Activated T-helper 1 cell treated with anti-CD3 and anti-CD28 coated beads, Interleukin-12 subunit alpha, Interleukin-12 subunit beta, Interleukin-2, Interleukin-4 antibody, amounts not matched to agents 30 ng/mL and 10 ng/mL and 1 ng/mL, durations not matched to agents 14 hours and 24 hours and 36 hours (primary cell): ENCODE results near the gene EPN1. TPM values are rescaled to one million over a fixed set of nuclear protein-coding genes. Genes with fewer than 3 reads are reported as not detected.

Source experiments
- DNase-seq: peaks from one replicate; pipeline ENCODE4 v3.0.0; 2021; ENCODE audit warnings: low spot score
- H3K27ac Mint-ChIP-seq: one replicate; pipeline ENCODE4 v1.8.0; 2021; ENCODE audit warnings: mild to moderate bottlenecking, mixed read lengths
- H3K27me3 Mint-ChIP-seq: one replicate; pipeline ENCODE4 v1.8.0; 2022; ENCODE audit warnings: mild to moderate bottlenecking, moderate library complexity, mixed read lengths; ENCODE audit not compliant: insufficient read depth
- H3K36me3 Mint-ChIP-seq: one replicate; pipeline ENCODE4 v1.8.0; 2021; ENCODE audit warnings: low read depth, mixed read lengths
- H3K4me1 Mint-ChIP-seq: one replicate; pipeline ENCODE4 v1.8.0; 2021; ENCODE audit warnings: low read depth, mixed read lengths
- H3K4me3 Mint-ChIP-seq: one replicate; pipeline ENCODE4 v1.8.0; 2021; ENCODE audit warnings: mild to moderate bottlenecking, moderate library complexity, mixed read lengths
- H3K9me3 Mint-ChIP-seq: one replicate; pipeline ENCODE4 v1.8.0; 2021; ENCODE audit warnings: mixed read lengths
- intact Hi-C: fragments of 100-400 bp; cut with micrococcal nuclease; formaldehyde crosslinking; loops from one replicate; pipeline ENCODE4 v1.15.1; 2024
- total RNA-seq: library from RNA; stranded (reverse); gene quantifications from 2 replicates; pipeline ENCODE4 v1.2.3, GENCODE V29; 2022

Gene EPN1
- total RNA-seq, 1 donor from 2014 or later: 48.3 TPM

DNA sequence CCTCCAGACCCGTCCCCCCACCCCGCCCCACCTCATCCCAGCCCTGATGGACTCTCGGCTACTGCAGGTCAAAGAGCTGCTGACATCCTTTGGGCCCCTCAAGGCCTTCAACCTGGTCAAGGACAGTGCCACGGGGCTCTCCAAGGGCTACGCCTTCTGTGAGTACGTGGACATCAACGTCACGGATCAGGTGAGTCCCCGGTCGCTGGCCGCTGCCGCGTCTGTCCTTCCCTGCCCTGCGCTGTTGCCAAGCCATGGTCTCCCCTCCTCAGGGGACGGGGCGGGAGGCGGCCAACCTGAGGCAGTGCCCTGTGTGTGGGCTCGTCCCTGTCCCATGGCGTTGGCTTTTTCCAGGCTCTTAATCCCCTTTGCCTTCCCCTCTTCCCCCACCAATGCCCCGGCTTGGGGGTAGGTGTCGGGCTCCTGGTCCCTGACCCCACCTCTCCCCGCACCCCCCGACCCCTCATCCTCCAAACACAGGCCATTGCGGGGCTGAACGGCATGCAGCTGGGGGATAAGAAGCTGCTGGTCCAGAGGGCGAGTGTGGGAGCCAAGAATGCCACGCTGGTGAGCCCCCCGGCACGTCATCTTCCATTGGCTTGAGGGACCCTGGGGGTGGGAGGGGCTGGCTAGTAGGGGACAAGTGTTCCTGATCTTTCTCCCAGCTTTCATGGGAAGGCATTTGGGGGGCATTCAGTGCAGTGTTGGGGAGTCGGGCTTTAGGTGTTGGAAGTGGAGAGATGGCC, 6.2 kb upstream of the EPN1 start:
- peaks cover 10% of the 10 kb centered on the region for H3K4me1 Mint-ChIP-seq
- no peak overlapping the region for H3K27ac Mint-ChIP-seq
- intact Hi-C loops: no loop called here
- no peak overlapping the region for H3K4me3 Mint-ChIP-seq
- no peaks in the 10 kb centered on the region for H3K9me3 Mint-ChIP-seq
- peaks cover 51% of the 10 kb centered on the region for H3K36me3 Mint-ChIP-seq
- no peak for DNase-seq
- H3K27me3 Mint-ChIP-seq: no peaks in the 10 kb centered on the region

DNA sequence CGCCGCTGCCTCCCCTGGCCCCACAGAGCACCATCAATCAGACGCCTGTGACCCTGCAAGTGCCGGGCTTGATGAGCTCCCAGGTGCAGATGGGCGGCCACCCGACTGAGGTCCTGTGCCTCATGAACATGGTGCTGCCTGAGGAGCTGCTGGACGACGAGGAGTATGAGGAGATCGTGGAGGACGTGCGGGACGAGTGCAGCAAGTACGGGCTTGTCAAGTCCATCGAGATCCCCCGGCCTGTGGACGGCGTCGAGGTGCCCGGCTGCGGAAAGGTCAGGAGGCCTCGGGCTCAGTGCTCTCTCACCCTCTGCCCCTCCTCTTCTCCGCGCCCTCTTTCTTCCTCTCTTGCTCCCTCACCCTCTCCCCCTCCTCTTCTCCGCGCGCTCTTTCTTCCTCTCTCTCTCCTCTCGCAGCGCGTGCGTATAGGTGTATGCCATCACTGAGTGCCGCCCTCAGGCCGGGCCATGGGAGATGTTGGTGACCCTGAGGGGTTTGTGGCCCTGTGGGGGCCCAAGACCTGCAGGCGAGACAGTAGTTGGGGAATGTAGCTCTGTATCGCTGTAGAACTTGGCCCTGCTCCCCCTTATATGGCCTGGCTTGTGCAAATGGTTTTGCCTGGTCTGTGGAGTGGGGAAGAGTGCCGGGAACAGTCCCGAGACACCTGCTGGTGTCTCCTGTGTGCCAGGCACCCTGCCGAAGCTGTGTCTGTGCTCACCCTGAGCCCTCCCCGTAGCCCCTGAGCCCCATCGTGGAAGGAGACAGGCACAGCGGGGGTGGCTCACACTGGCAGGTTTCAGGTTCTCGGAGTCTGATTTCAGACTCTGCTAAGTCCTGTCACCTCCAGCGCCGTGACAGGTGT, 5.4 kb upstream of the EPN1 start:
- intact Hi-C loops: no loop called here
- no peaks in the 10 kb centered on the region for H3K9me3 Mint-ChIP-seq
- H3K36me3 Mint-ChIP-seq: peaks cover 49% of the 10 kb centered on the region
- no peaks in the 10 kb centered on the region for H3K27me3 Mint-ChIP-seq
- no peak for DNase-seq
- peaks cover 14% of the 10 kb centered on the region for H3K4me1 Mint-ChIP-seq
- H3K4me3 Mint-ChIP-seq: no peak overlapping the region
- H3K27ac Mint-ChIP-seq: no peak overlapping the region

DNA sequence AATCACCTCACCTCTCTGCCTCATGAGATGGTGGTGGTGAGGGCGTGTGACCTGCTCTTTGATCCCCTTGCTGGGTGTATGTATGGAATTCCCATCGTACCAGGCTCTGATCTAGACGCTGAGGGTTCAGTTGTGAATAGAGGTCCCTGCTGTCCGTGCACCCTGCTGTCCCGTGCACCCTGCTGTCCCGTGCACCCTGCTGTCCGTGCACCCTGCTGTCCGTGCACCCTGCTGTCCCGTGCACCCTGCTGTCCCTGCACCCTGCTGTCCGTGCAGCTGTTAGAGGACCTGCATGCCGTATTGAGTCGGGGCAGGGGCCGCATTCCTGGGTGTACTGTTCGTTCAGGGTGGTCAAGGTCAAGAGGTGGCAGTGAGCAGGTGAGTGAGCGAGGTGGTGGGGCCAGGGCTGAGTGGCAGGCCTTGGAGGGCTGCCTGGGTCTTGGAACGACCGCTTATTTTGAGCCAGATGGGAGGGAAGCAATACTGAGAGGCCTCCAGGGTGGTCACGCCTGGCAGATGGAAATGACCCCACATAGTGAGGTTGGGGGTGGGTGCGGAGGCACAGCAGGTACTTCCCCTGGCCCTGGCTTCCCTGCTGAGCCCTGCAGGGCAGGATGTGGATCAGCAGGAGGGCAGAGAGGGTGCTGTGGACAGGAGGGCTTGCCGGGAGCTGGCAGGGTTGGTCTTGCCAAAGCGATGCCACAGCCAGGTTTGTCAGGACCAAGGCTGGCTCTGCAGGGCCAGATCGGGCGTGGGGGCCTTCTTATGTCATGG, 4.6 kb upstream of the EPN1 start:
- peaks cover 46% of the 10 kb centered on the region for H3K36me3 Mint-ChIP-seq
- no peaks in the 10 kb centered on the region for H3K9me3 Mint-ChIP-seq
- intact Hi-C loops: no loop called here
- no peak overlapping the region for H3K4me3 Mint-ChIP-seq
- peaks cover 15% of the 10 kb centered on the region for H3K4me1 Mint-ChIP-seq
- peak overlapping the region; percentile 18 for H3K27ac Mint-ChIP-seq
- DNase-seq: no peak
- no peaks in the 10 kb centered on the region for H3K27me3 Mint-ChIP-seq

DNA sequence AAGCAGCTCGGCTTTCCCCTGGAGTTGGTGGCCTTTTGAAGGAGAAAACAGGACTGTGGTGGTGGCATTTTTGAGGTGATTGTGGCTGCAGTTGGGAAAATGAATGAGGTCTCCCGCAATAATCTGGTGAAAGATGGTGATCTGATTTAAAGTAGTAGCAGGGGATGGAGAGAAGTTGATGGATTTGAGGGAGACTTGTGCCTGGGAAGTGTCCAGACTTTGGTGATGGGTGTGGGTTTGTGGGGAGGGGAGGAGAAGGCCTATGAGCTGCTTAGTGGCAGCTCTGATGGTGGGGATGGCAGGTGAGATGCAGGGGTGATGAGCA, 4.0 kb upstream of the EPN1 start:
- no peaks in the 10 kb centered on the region for H3K9me3 Mint-ChIP-seq
- intact Hi-C loops: no loop called here
- H3K27ac Mint-ChIP-seq: peak overlapping the region; percentile 45
- peaks cover 48% of the 10 kb centered on the region for H3K36me3 Mint-ChIP-seq
- peaks cover 20% of the 10 kb centered on the region for H3K4me1 Mint-ChIP-seq
- no peaks in the 10 kb centered on the region for H3K27me3 Mint-ChIP-seq
- H3K4me3 Mint-ChIP-seq: no peak overlapping the region
- no peak for DNase-seq

DNA sequence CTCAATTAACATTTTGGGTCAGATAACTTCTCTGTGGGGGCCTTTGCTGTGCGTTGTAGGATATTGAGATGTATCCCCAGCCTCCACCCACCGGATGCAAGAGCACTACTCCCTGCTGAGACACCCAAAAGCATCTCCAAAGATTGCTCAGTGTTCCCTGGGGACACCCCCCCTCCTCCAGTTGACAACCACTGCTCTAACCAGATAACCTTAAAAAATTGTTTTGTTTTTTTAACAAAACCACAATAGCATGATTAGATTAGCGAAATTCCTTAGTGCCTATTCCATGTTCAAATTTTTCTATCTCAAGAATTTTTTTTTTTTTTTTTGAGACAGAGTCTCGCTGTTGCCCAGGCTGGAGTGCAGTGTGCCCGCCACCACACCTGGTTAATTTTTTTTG, 2.6 kb upstream of the EPN1 start:
- H3K27me3 Mint-ChIP-seq: no peaks in the 10 kb centered on the region
- H3K9me3 Mint-ChIP-seq: no peaks in the 10 kb centered on the region
- intact Hi-C loops: no loop called here
- peaks cover 42% of the 10 kb centered on the region for H3K36me3 Mint-ChIP-seq
- H3K27ac Mint-ChIP-seq: no peak overlapping the region
- H3K4me3 Mint-ChIP-seq: no peak overlapping the region
- DNase-seq: no peak
- H3K4me1 Mint-ChIP-seq: peaks cover 34% of the 10 kb centered on the region

DNA sequence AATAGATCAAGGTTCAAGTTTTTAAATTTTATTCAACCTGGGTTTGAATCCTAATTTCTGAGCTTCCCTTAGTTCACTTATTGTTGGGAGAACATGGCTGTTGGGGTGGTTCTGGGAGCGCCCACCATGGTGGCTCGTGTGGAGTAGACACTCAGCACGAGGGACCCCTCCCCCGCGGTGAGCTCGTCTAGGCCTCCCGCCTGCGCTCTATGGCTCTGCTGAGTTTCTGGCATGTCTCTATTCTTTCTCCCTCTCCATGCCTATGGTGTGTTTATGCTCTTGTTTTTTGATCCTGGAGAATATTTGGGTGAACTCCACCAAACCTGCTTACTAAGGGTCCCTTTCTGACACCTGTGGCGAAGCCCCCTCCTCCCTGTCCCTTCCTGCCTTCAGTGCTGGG, 1.6 kb upstream of the EPN1 start:
- Mint-ChIP-seq H3K27me3 (no peaks in the 10 kb centered on the region), H3K4me1 (peaks cover 41% of the 10 kb centered on the region), H3K27ac (peak overlapping the region; percentile 72), H3K4me3 (no peak overlapping the region), H3K9me3 (no peaks in the 10 kb centered on the region), H3K36me3 (peaks cover 43% of the 10 kb centered on the region)
- intact Hi-C loops: no loop called here
- no peak for DNase-seq

DNA sequence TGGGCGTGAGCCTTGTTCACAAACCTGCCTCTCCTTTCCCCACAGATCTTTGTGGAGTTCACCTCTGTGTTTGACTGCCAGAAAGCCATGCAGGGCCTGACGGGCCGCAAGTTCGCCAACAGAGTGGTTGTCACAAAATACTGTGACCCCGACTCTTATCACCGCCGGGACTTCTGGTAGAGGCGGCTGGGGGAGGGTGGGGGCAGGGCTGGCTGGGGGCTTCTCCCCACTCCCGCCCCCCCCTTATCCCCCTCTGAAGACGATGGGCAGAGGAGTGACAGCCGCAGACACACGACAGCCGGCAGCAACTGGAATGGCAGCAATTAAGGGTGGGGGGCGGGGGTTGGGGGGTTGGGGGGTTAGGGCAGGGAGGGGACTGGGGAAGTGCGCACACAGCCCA, 1.1 kb upstream of the EPN1 start:
- peak overlapping the region; percentile 72 for H3K27ac Mint-ChIP-seq
- no peak overlapping the region for H3K4me3 Mint-ChIP-seq
- no peaks in the 10 kb centered on the region for H3K9me3 Mint-ChIP-seq
- DNase-seq: no peak
- H3K27me3 Mint-ChIP-seq: no peaks in the 10 kb centered on the region
- intact Hi-C loops: loop anchor here (2.0 kb wide), 1 partner anchor 39 kb away; no protein-coding TSS in a partner anchor
- H3K36me3 Mint-ChIP-seq: peaks cover 47% of the 10 kb centered on the region
- H3K4me1 Mint-ChIP-seq: peaks cover 41% of the 10 kb centered on the region

DNA sequence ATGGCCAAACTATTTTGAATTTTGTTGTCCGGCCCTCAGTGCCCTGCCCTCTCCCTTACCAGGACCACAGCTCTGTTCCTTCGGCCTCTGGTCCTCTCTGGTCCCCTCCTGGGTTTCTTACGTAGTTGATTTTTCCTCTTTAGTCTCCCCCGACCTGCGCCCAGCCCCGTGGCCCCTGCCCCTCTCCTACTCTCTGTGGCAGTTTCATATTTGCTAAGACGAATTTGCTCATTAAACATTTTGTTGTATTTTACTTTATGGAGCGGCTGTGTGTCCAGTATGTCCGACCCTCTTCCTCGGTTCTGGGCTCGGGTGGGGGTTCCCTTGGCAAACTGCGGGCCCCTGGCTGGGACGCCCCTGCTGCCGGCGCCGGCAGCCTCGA, 576 bp upstream of the EPN1 start:
- Mint-ChIP-seq H3K4me1 (peaks cover 42% of the 10 kb centered on the region), H3K27ac (peak overlapping the region; percentile 73), H3K9me3 (no peaks in the 10 kb centered on the region), H3K4me3 (peak overlapping the region; percentile 40), H3K36me3 (peaks cover 47% of the 10 kb centered on the region), H3K27me3 (no peaks in the 10 kb centered on the region)
- DNase-seq: no peak
- intact Hi-C loops: loop anchor here (2.0 kb wide), 1 partner anchor 40 kb away; no protein-coding TSS in a partner anchor

DNA sequence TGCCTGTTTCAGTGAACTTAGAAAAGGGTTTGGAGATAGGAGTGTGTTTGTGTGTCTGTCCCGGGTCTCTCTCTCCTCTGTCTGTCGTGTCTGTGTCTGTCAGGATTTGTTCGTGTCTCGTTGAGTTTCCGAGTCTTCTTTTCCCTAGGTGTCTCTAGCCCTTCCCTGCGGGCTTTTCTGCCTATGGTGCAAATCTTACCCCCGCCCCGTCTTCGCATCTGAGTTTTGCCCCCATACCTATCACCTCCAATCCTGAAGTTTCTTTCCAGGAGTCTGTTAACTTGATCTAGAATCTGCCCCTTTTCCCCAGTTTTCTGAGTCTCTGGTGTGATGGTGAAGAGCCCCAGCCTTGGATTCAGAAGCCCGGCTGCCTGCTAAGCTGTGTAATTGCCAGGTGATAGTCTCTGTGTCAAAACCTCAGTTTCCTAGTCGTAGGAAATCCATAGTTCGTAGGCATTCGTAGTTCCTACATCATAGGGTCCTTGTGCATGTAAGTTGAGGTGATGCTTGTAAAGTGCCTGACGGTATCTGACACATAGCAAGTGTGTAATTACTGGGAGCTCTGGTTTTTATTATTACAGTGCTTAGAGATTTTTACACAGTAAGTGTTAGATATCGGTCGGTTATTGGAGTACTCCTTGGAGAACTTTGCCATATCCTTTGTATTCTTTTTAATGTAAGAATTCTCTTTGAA, 782 bp downstream of the EPN1 start:
- peak overlapping the region; percentile 95 for H3K27ac Mint-ChIP-seq
- peaks cover 46% of the 10 kb centered on the region for H3K4me1 Mint-ChIP-seq
- H3K27me3 Mint-ChIP-seq: no peaks in the 10 kb centered on the region
- H3K9me3 Mint-ChIP-seq: no peaks in the 10 kb centered on the region
- intact Hi-C loops: loop anchor here (1.0 to 5.0 kb wide), 7 partner anchors 21 to 670 kb away; partner anchors contain the start of genes U2AF2, ZNF444, ZNF581 and ZNF787
- no peak for DNase-seq
- peaks cover 44% of the 10 kb centered on the region for H3K36me3 Mint-ChIP-seq
- H3K4me3 Mint-ChIP-seq: peak overlapping the region; percentile 98

DNA sequence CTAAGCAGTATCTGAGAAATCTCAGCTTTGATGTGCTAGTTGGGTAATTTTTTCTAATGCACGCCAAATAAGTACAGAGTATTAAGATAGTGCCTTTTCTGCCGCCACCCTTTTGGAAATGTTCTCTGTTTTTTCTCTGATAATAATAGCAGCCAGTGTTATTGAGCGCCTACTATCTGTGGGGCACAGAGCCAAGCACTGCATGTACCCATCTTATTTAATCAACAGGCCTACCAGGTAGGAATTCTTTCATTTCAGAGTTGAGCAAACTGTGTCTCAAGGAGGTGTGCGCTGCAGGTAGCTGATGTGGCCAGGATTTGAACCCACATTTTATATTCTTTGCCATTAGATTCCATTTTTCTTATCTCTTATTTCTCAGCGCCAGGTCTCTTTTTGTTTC, 1.4 kb downstream of the EPN1 start:
- no peak for DNase-seq
- intact Hi-C loops: loop anchor here (5.0 kb wide), 1 partner anchor 446 kb away; the partner anchor contains the start of gene ZNF787
- Mint-ChIP-seq H3K4me3 (peak overlapping the region; percentile 98), H3K27ac (peak overlapping the region; percentile 18), H3K27me3 (no peaks in the 10 kb centered on the region), H3K9me3 (no peaks in the 10 kb centered on the region), H3K36me3 (peaks cover 41% of the 10 kb centered on the region), H3K4me1 (peaks cover 40% of the 10 kb centered on the region)

DNA sequence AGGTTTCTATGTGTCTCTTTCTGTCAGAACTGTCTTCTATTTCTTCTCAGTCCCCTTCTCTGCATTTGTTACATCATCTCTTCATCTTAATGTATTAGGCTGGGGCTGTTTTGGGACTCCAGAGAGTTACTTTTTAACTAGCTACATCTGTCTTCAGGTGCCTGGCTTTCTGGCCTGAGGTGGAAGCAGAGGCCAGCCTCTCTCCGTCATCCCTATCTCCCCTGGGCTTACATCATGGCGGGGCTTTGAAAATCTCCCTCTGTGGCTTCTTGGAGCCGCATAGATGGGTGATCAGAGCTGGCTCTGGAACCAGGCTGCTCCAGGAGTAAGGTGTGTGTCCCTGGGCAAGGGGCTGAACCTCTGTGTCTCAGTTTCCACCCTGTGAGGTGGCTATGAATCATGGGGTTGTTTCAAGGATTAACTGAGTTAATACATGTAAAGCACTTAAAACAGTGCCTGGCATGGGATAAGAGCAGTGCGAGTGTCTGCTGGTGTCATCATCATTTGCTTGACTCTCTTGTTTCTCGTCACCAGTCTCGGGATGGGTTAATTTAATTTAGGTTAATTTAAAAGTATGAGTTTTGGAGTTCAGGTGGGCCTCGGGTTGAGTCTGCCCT, 2.0 kb downstream of the EPN1 start:
- intact Hi-C loops: loop anchor here (5.0 kb wide), 1 partner anchor 445 kb away; the partner anchor contains the start of gene ZNF787
- H3K4me1 Mint-ChIP-seq: peaks cover 37% of the 10 kb centered on the region
- H3K9me3 Mint-ChIP-seq: no peaks in the 10 kb centered on the region

DNA sequence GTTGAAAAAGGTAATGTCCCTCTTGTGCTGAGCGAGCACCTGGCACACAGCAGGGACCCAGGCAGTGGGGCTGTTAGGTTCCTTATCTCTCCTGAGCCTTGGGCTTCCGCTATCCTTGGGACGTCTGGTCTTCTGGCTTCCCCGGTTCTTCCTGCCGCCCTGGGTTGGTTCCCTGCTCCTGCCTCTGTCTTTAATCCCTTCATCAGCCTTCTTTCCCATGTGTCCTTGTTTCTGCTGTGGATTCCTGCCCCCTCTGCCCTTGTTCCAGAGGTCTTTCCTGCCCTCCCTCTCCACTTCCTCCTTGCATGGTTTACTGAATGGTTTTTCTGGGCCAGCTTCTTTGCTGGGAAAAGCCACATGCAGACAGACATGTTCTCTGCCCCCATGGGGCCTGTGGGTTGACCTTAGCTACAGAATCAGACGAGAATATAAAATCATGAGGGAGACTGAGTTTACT, 2.6 kb downstream of the EPN1 start:
- Mint-ChIP-seq H3K9me3 (no peaks in the 10 kb centered on the region), H3K4me1 (peaks cover 37% of the 10 kb centered on the region), H3K27me3 (no peaks in the 10 kb centered on the region), H3K36me3 (peaks cover 40% of the 10 kb centered on the region), H3K4me3 (peak overlapping the region; percentile 60), H3K27ac (peak overlapping the region; percentile 67)
- no peak for DNase-seq
- intact Hi-C loops: loop anchor here (5.0 kb wide), 1 partner anchor 445 kb away; the partner anchor contains the start of gene ZNF787

More for the DNA sequence above, 2.0 kb downstream of the EPN1 start:
- H3K36me3 Mint-ChIP-seq: peaks cover 40% of the 10 kb centered on the region
- H3K27ac Mint-ChIP-seq: peak overlapping the region; percentile 18
- DNase-seq: no peak
- peak overlapping the region; percentile 98 for H3K4me3 Mint-ChIP-seq
- no peaks in the 10 kb centered on the region for H3K27me3 Mint-ChIP-seq
